Left ventricle myocardium superior (tissue), 1 donor: ENCODE data around the gene PYGO2. TPM values are rescaled to one million over a fixed set of nuclear protein-coding genes. Genes with fewer than 3 reads are reported as not detected.

Source experiments
- ATAC-seq: fragments of 200-7000 bp; cut with Tn5 transposase; one replicate; pipeline ENCODE4 v1.9.1; 2020; ENCODE audit warnings: mild to moderate bottlenecking, moderate library complexity
- DNase-seq: peaks from one replicate; pipeline ENCODE4 v3.0.0-alpha.2; 2020
- intact Hi-C: fragments of 100-400 bp; cut with micrococcal nuclease; formaldehyde crosslinking; loops from one replicate; pipeline ENCODE4 v1.11.0; 2022
- total RNA-seq: library from RNA; stranded (reverse); fragmentation: NEBNext Ultra II Directional; extraction: Animal tissue kit (Norgen Biotek cat#: 25700); gene quantifications from one replicate; pipeline ENCODE4 v1.2.1, GENCODE V29; 2021
- donor health status: DM: no; HTN: yes; CAD: no; lungs with severe emphysema.

The PYGO2 gene
- total RNA-seq, 1 donor from 2014 or later = 14.7 TPM

DNA sequence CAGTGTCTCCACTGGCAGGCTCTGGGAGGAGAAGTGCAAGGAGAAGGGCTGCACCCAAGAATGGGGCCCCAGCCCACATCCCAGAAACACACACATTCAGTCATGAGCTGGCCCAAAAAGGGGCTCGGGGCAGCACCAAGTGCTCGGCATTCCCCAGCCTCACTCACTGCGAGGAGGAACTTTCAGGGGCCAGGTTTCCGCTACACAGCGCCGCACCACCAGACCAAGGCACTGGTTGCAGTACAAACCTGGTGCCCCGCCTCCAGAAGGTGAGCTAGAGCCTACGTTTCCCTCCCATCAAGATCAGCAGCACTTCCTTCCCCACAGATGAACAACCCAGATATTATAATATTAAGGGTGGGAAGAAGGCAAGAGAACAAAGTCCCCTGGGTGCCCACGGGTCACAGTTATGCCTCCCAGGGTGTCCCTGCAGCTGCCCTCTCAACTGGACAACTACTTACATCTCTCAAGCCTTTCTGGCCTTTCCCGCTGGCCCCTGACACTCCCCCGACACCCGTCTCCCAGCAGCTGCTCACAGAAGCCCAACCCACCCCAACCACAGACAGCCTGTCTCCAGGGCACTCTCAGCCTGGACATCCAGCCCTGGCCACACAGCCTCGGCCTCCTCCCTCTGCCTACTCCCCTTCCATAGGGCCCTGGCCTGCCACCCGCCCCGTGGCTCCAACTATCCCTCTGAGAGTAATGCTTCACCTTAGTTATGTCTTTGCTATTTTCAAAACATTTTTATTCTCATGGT is 9.5 kb downstream of the PYGO2 start:
- DNase-seq = no peak
- intact Hi-C loops = no loop called here
- ATAC-seq = no peak

DNA sequence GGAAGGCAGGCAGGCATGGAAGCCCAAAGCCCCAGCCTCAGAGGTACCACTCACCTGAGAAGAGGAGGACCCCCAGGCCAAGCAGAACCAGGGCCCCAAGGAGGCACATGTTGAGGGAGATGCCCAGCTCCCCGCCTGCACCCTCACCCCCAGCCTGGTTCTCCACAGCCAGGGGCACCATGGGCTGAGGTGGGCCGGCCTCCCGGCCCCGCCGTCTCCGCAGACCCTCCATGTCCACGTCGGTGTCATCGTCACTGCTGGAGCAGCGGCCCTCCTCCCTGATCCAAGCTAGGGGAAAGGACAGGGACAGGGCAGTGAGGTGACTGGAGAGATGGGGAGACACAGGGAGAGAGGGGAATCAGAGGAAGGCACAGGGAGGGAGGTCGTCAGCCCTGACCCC is 13.5 kb downstream of the PYGO2 start:
- peak; percentile 30 for DNase-seq
- ATAC-seq = no peak
- intact Hi-C loops = no loop called here

DNA sequence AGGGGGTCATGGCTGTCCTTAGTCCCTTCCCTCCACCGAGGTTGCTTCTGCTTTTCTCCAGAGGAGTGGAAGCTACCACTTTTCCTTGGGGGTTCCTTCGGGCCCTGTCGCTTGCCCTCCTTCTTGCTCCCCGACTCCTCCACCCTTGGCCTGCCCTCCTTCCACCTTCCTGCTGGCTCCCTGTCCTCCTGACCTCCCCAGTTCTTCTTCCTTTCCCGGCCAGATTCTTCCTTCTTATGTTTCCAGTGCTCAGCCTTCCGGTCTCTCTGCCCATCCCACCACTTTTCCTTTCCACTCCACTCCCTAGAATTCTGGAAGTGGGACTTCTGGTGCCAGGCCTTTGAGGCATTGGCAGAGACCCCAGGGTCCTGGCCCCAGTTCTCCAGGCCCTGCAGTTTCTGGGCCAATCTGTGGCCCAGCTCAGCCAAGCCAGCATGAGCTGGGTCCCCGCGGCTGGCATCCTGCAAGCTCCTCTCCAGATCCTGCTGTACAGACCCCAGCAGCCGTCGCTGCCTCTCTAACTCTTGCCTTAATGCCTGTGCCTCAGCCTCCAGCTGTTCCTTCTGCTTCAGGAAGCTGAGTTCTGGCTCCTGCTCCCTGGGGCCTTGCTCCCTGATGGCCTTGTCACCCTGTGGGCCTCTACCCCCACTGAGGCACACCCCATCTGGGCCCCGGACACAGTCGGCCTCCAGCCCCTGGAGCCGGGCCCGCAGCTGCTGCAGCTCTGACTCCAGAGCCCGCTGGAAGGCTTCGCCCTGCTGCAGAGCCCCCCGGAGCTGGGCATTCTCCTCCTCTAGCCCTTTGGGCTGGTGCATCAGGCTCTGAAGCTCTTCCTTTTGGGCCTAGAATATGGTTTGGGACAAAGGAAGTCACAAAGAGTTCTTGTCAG is 15.4 kb downstream of the PYGO2 start:
- intact Hi-C loops = no loop called here
- ATAC-seq (no peak), DNase-seq (no peak)

DNA sequence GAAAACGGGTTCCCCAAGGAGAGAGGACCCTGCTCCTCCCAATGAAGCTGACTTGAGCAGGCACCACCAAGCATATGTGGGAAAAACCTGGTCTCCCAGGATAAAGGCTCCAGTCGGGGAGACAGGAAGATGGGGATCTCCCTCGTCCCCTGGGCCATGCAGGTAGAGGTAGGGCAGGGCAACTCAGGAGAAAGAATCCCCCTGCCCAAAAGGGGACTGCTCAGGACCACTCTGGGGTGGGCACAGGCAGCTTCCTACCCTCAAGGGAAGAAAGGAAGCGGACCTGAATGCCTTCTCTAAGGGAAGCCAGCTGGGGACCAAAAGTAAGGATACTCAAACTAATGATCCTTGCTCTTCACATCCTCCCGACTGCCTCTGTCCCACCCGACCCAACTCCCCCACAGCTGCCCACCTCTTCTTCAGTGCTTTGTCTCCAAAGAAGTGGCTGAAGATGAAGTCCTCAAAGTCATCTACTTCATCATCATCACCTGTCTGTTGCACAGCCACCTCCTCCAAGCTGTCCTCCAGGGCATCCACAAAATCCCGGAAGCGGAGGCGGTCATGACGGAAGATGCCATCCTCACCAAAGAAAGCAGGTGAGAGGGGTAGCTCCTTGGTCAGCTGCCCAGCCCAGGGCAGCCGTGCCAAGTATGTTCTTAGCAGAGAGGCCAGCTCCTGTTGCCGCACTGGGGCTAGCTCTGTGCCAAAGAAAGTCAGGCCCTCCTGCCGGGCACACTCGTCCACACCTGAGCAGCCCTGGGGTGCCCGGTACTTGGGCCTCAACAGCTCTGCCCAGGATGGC is 16.2 kb downstream of the PYGO2 start:
- ATAC-seq (no peak), DNase-seq (no peak)
- intact Hi-C loops = no loop called here

DNA sequence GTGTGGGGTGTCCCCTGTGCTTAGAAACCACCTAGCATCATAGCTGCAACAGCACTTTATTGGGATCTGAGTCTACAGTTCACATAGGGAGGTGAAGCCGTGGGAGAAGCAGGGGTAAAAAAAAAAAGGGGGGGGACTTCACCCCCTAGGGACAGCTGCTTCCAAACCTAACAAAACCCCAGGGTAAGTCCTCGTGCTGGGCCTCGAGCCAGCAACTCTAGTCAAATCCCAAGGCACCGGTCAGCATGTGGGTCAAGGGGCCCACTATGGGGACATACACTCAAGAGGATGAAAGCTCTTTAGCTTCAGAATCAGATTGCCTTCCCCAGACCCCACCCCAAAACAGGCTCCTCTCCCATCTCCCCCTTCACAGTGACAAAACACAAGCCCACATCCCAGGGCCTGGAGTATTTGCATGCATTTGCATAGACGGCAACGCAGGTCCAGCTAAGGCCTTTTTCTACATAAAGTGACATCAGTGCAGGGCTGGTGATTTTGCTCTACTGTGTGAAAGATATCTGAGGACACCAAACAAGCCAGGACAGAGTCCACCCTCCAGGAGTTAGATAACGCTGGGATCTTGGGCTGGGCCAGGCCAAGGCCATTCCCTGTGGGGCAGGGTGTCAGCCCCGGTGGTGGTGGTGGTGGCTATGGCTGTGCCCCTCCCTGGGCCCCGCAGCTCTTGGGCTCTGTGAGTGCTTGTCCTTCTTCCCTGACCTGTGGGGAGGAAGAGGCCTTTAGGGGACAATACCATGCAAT is 17.0 kb downstream of the PYGO2 start:
- DNase-seq (peak; percentile 48), ATAC-seq (peak; percentile 10)
- intact Hi-C loops = no loop called here

DNA sequence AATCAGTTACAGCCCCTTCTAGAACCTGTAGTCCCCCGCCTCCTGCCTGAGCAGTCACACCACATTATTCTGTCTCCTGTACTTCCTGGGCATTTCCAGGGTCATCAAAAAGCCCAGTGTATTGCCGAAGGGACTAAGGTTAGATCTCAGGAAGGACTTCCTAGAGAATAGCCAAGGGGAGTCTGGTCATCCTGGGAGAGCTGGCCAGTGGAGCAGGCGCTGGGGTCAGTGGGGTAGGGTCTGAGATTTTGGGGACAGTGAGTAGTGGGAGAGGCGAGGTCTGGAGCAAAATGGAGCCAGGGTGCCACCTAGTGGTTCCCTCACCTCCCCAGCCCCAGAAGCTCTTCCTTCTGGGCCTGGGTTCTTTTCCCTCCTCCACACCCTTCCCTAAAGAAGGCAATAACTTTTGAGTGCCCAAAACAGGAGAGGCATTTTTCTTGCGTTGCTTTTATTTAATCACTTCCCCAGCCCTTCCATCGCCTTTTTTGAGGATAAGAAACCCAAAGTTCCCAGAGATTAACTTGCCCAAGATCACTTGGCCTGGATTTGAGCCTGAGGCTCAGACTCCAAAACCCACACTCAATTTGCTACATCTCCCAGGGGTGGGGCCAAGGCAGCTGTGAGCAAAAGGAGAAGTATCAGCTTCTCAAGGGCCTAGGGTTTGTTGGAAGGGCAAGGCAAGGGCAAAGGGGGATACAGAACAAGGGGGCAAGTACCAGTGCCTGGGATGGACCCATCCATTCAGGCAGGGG is 17.8 kb downstream of the PYGO2 start:
- ATAC-seq = peak; percentile 60
- intact Hi-C loops = no loop called here

GRCh38 chr1:154941333-154942013 is 20.1 kb downstream of the PYGO2 start:
- DNase-seq = peak; percentile 43
- intact Hi-C loops = no loop called here
- no peak for ATAC-seq

More for the DNA sequence above, 17.8 kb downstream of the PYGO2 start:
- DNase-seq = peak; percentile 51

DNA sequence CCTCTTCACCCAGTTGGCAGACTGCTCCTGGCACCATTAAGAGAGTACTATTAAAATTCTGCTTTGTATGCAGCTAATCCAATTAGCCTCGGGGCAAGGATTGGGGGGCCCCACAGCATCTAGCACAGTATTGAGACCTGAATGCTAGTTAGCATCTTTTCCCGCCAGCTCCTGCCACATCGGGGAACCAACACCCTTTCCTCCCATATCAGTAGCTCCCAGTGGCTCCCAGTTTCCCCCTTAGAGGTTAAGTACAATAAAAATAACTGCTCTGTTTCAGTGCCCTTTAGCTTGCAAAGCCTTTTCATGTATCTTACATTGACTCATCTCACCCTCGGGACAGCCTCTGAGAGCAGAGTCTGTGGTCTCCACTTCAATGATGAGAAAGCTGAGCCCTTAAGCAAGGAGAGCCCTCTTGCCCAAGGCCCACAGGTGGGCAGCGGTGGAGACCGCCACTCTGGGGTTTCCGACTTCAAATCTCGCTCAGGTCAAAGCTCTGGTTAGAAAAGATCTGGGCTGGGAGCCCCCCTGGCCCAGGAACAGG is 20.9 kb downstream of the PYGO2 start:
- intact Hi-C loops = no loop called here
- no peak for ATAC-seq
- no peak for DNase-seq

DNA sequence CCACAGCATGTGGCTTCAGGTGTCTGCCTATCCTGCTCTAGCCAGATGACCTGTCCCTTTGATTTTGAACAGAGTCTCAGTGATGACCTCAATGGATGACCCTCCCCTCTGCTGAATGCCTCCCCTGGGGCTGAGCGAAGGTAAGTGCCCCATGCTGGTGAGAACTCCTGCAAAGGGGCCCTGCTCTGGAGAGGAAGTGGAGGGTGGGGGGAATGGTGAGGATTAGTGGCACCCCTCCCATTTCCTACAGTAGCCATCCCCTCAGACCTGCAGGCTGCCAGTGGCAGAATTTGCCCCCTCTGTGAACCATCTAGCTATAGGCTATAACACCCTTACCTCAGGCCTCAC is 21.4 kb downstream of the PYGO2 start:
- ATAC-seq (no peak), DNase-seq (no peak)
- intact Hi-C loops = no loop called here

GRCh38 chr1:154938604-154939399 is 22.8 kb downstream of the PYGO2 start:
- intact Hi-C loops = no loop called here
- no peak for ATAC-seq
- DNase-seq = no peak

- no peak for DNase-seq
- intact Hi-C loops = no loop called here
- ATAC-seq = no peak
Observed at GRCh38 chr1:154937988-154938386, 23.6 kb downstream of the PYGO2 start.

GRCh38 chr1:154937085-154937987 is 24.2 kb downstream of the PYGO2 start:
- DNase-seq (peak; percentile 93), ATAC-seq (peak; percentile 87)
- intact Hi-C loops = no loop called here

DNA sequence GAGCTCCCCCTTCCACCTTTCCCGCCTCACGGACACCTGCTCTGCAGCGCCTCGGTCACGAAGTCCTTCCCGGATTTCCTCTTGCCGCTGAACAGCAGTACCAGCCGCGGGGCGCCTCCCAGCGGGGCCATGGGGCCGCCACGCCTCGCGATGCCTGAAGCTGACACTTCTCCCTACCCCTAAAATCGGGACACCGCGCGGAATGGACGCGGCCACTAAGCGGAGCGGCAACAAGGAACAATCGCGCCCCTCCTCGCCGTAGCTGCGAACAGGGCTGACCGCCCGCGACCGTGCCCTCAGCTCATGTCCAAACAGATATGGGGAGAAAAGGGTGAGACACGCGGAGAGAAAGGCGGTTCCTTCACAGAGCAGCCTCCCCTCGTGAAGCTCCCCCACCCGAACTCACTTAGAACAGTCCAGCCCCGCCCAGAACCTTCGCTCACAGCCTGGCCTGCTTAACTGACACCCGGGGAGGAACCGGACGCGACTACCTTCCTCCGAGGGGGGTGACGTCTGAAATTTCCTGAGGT is 25.0 kb downstream of the PYGO2 start, which contains the start of gene PMVK:
TSS of gene PMVK (minus strand) at position 165 of the 530 bp plus-strand sequence. CDS start at position 131, 34 bp downstream.
- intact Hi-C loops = no loop called here
- DNase-seq (peak; percentile 96), ATAC-seq (peak; percentile 93)

DNA sequence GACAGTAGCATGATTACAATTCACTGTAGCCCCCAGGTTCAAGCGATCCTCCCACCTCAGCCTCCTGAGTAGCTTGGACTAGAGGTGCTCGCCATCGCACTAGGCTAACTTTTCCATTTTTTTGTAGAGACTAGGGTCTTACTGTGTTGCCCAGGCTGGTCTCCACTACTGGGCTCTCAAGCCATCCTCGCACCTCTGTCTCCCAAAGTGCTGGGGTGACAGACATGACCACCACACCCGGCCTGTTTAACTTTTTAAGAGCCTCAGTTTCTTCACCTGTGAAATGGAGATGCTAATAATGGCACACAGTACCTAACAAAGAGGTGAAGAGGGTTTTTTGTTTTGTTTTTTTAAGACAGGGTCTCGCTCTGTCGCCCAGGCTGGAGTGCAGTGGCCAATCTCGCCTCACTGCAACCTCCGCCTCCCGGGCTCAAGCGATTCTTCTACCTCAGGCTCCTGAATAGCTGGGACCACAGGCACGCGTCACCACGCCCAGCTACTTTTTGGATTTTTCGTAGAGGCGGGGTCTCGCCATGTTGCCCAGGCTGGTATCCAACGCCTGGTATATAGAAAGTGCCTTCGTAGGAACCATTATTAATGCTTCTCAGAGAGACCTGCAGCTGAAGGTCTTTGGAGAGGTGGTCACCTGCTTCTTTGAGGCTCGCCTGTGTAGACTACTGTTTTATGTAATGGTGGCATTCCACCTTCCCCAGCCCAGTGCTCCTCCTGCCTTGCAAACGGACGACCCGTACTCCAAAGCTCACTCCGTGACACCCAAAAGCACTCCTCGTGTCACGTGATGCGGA is 25.6 kb downstream of the PYGO2 start:
- DNase-seq = no peak
- intact Hi-C loops = no loop called here
- no peak for ATAC-seq
